Chondrocyte (in vitro differentiated cells): ENCODE results near the gene C20orf144. TPM values are rescaled to one million over a fixed set of nuclear protein-coding genes. Genes with fewer than 3 reads are reported as not detected.

Source experiments
- DNase-seq: peaks from one replicate; pipeline ENCODE4 v3.0.0; 2021; ENCODE audit warnings: mixed read lengths, low spot score
- H3K27ac Mint-ChIP-seq: one replicate; pipeline ENCODE4 v1.8.0; 2021; ENCODE audit warnings: mild to moderate bottlenecking, moderate library complexity, mixed read lengths; ENCODE audit not compliant: unreplicated experiment
- H3K27me3 Mint-ChIP-seq: 2 replicates; pipeline ENCODE4 v1.8.0; 2021; ENCODE audit warnings: low read depth, mixed read lengths
- H3K36me3 Mint-ChIP-seq: 2 replicates; pipeline ENCODE4 v1.8.0; 2021; ENCODE audit warnings: low read depth, mixed read lengths
- H3K4me1 Mint-ChIP-seq: 2 replicates; pipeline ENCODE4 v1.8.0; 2021; ENCODE audit warnings: low read depth, mild to moderate bottlenecking, mixed read lengths
- H3K4me3 Mint-ChIP-seq: one replicate; pipeline ENCODE4 v1.8.0; 2021; ENCODE audit warnings: mild to moderate bottlenecking, moderate library complexity, mixed read lengths; ENCODE audit not compliant: unreplicated experiment
- H3K9me3 Mint-ChIP-seq: 2 replicates; pipeline ENCODE4 v1.8.0; 2021; ENCODE audit warnings: low read depth, mixed read lengths
- total RNA-seq: library from RNA; stranded (reverse); gene quantifications from 3 replicates; pipeline ENCODE4 v1.2.1, GENCODE V29; 2021
- TF ChIP-seq, protein P1 (sequence below): fragments of 200-600 bp; sonication (generic); IDR thresholded peaks from 2 replicates; pipeline ENCODE4 v1.5.0; 2021; ENCODE audit warnings: antibody characterized with exemption, mild to moderate bottlenecking, moderate library complexity

Gene C20orf144
- total RNA-seq, 1 donor from 2014 or later: 0.10 TPM

DNA sequence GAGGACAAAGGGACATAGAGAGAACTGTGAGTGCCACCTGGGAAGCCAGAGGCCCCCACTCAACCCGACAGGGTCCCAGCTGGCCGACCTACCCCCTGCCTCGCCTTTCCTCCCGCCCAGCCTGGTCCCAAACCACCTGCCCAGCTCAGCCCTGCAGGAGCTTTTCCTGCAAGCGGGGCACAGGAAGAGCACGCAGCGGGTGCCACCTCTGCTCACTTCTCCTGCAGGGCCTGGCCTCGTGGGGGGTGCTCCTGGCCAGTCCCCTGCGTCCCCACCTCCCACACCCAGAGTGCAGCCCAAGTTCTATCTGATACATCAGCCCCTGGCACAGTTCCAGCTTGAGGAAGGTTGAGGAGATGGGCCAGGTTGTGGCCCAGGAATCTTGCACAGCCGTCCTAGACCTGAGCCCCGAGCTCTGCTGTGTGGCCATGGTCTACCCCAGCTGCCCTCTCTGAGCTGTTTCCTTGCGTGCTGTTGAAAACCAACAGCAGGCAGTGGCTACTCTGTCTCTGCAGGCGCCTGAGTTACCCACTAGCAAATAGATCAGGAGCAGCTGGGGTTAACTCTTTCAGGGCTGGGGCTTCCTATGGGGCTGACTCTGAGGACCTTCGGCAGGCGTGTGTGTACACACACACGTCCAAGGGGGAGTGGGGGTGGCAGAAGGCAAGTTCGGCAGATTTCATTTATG is 10.4 kb downstream of the C20orf144 start:
- H3K4me1 Mint-ChIP-seq: peaks cover 51% of the 10 kb centered on the region
- H3K27ac Mint-ChIP-seq: peak overlapping the region; percentile 69
- DNase-seq: no peak
- TF ChIP-seq, protein P1, sequence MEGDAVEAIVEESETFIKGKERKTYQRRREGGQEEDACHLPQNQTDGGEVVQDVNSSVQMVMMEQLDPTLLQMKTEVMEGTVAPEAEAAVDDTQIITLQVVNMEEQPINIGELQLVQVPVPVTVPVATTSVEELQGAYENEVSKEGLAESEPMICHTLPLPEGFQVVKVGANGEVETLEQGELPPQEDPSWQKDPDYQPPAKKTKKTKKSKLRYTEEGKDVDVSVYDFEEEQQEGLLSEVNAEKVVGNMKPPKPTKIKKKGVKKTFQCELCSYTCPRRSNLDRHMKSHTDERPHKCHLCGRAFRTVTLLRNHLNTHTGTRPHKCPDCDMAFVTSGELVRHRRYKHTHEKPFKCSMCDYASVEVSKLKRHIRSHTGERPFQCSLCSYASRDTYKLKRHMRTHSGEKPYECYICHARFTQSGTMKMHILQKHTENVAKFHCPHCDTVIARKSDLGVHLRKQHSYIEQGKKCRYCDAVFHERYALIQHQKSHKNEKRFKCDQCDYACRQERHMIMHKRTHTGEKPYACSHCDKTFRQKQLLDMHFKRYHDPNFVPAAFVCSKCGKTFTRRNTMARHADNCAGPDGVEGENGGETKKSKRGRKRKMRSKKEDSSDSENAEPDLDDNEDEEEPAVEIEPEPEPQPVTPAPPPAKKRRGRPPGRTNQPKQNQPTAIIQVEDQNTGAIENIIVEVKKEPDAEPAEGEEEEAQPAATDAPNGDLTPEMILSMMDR: no peak
- H3K9me3 Mint-ChIP-seq: no peaks in the 10 kb centered on the region
- H3K27me3 Mint-ChIP-seq: no peaks in the 10 kb centered on the region
- H3K36me3 Mint-ChIP-seq: peaks cover 12% of the 10 kb centered on the region
- H3K4me3 Mint-ChIP-seq: peak overlapping the region; percentile 91

DNA sequence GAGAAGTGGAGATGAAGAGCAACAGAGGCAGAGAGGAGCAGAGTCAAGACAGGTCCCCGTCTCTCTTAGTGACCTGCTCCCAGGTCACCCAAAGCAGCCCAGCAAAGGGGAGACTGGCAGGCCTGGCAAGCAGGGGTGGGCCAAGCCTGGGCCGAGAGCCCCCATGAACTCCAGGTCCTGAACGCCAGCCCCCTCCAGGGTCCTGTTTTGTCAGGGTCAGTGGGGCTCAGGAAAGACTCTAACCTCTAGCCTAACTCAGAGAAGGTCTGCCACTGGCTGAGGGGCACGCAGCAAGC is 10.9 kb downstream of the C20orf144 start:
- Mint-ChIP-seq H3K4me1 (peaks cover 50% of the 10 kb centered on the region), H3K9me3 (no peaks in the 10 kb centered on the region), H3K36me3 (peaks cover 12% of the 10 kb centered on the region), H3K27me3 (no peaks in the 10 kb centered on the region), H3K4me3 (peak overlapping the region; percentile 91), H3K27ac (peak overlapping the region; percentile 76)
- DNase-seq: no peak
- TF ChIP-seq, protein P1: no peak

DNA sequence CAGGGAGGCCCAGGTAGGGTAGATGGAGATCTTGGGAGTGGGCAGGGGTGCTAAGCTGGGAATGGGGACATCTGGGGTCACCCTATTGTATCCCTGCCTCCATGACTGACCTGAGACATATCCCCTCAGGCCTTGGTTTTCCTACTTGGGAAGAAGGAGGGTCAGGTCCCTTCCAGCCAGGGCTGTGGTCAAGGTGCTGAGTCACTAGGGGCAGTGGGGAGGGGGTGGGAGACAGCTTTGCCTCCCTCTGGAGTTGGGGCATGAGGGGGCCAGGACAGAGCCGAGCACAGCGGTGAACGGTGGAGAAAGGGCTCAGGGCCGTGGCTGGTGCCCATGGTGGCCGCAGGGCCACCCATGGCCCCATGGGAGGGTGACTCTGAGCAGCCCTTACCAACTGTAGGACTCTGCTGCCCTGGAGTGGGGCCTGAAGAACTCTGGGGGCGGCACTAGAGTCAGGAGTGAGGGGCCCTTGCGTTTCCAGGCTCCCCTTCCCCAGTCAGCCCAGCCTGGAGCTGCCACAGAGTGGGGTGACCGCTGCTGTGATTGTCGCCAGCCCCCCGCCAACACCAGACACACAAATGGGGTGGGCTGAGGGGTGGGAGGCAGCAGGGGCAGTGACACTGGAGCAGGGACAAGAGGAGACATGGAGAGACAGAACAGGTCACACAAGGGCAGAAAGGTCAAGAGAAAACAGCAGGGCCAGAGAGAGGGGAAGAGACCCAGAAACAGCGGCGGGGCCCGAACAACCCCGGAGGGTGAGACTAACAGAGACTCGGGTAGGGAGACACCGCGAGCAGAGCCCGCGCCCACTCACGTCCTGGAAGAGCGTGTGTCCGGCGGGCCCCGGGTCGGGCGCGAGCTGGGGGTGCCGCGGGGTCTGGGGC is 11.5 kb downstream of the C20orf144 start:
- peak overlapping the region; percentile 91 for H3K4me3 Mint-ChIP-seq
- no peaks in the 10 kb centered on the region for H3K9me3 Mint-ChIP-seq
- H3K36me3 Mint-ChIP-seq: peaks cover 10% of the 10 kb centered on the region
- H3K27ac Mint-ChIP-seq: peak overlapping the region; percentile 76
- H3K27me3 Mint-ChIP-seq: no peaks in the 10 kb centered on the region
- no peak for DNase-seq
- H3K4me1 Mint-ChIP-seq: peaks cover 45% of the 10 kb centered on the region
- TF ChIP-seq, protein P1: no peak

DNA sequence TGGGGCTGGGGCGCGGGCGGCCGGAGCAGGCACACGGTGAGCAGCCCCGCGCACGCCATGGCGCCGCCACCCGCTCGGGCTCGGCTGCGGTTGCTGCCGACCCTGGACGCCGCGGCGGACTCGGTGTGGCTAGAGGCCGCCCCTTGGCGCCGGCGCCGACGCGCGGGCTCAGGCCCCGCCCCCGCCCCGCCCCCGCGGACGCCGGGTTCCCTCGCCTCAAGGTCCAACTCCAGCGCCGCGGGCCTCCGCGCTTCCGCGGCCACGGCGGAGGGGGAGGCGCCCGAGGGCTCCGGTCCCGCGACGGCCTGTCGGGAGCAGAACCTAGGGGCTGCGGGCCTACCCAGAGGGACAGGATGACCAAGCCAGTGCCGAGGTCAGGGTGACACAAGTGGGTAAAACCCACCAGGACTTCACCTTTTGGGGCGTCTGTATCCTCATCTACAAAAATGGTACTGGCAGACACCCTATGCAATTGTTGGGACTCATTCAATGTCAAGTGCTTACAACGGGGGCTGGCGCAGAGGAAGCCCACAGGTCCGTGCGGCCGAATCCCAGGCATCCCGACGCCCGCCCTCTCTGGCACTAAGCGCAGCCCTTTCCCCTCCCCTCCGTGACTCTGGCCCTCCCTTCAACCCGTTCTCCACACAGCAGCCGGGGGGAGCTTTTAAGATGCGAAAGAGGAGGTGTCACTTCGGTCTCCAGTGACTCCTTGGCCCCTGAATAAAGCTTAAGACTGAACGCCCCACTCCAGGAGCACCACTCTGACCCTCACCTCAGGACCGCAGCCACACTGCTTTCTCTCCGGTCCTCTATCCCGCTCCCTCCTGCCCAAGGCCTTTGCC is 12.4 kb downstream of the C20orf144 start, which contains the start of gene NECAB3:
TSS of gene NECAB3 (minus strand) at position 135 of the 842 bp plus-strand sequence. CDS start at position 59, 76 bp downstream.
- no peak for DNase-seq
- Mint-ChIP-seq H3K4me3 (peak within 1 kb of the TSS; percentile 91), H3K27me3 (no peaks in the 10 kb centered on the region), H3K9me3 (no peaks in the 10 kb centered on the region), H3K27ac (peak within 1 kb of the TSS; percentile 76), H3K4me1 (peaks cover 45% of the 10 kb centered on the region), H3K36me3 (peaks cover 10% of the 10 kb centered on the region)
- TF ChIP-seq, protein P1: no peak
